A673 (cell line): ENCODE results near the gene SPATS2.

ENCODE experiments used
- CTCF ChIP-seq: fragments of 300-800, 200-600 bp; sonication (generic); conservative IDR thresholded peaks from 2 replicates; pipeline ENCODE4 v1.5.1; 2017; ENCODE audit warnings: low read depth, mild to moderate bottlenecking, antibody characterized with exemption, low read length, moderate library complexity, mixed read lengths
- EZH2 ChIP-seq: fragments of 200-600 bp; sonication (generic); IDR thresholded peaks from 2 replicates; pipeline ENCODE4 v1.6.1; 2017; ENCODE audit warnings: borderline replicate concordance, low read depth, mild to moderate bottlenecking, mixed read lengths, antibody characterized with exemption, low read length; ENCODE audit not compliant: poor library complexity, severe bottlenecking

- TF ChIP-seq CTCF = no peak
- TF ChIP-seq EZH2 = no peak
These were observed 170.0 kb downstream of the SPATS2 start for GRCh38 chr12:49537231-49537751.
